ENCODE results near the gene TTYH3.

- TF ChIP-seq CTCF (conservative IDR thresholded peaks at IDR 0.05 in 1 of 2, IDR thresholded peaks at IDR 0.05 in 1 of 2; ENCODE audit: low read depth in 1 of 2, low read length in 2 of 2) (no peak), EZH2 (IDR thresholded peaks at IDR 0.05; ENCODE audit: low read length, missing control alignments) (no peak)
Observed at GRCh38 chr7:2638224-2638991, 6.6 kb downstream of the TTYH3 start.

Data from fibroblast of lung (primary cell).